Natural killer cell (primary cell): ENCODE results near the gene PKP4. TPM values are rescaled to one million over a fixed set of nuclear protein-coding genes. Genes with fewer than 3 reads are reported as not detected.

Source experiments
- ATAC-seq, 3 donors: fragments of 150-1000 bp in 2 of 3; fragments of 200-7000 bp in 1 of 3; cut with Tn5 transposase; 1 replicate in 1 of 3; 2 replicates in 2 of 3; pipeline ENCODE4 v1.10.0; 2021; ENCODE audit warnings: mild to moderate bottlenecking in 2 of 3, moderate library complexity in 2 of 3
- DNase-seq, 2 donors: peaks; one replicate each; pipeline versions ENCODE4 v3.0.0 to v3.0.0-alpha.2; 2013 to 2021; ENCODE audit warnings: mixed read lengths in 1 of 2
- H3K27ac ChIP-seq: one replicate; pipeline ENCODE4 v1.5.1; 2013; ENCODE audit warnings: mild to moderate bottlenecking, low read length
- H3K27me3 ChIP-seq: one replicate; pipeline ENCODE4 v1.6.1; 2013; ENCODE audit warnings: low read length; ENCODE audit not compliant: control insufficient read depth, insufficient read depth
- H3K36me3 ChIP-seq: one replicate; pipeline ENCODE4 v1.6.1; 2013; ENCODE audit warnings: low read length; ENCODE audit not compliant: control insufficient read depth, insufficient read depth
- H3K4me1 ChIP-seq: one replicate; pipeline ENCODE4 v1.6.1; 2013; ENCODE audit warnings: low read length; ENCODE audit not compliant: control insufficient read depth, insufficient read depth
- H3K4me3 ChIP-seq: one replicate; pipeline ENCODE4 v1.5.1; 2013; ENCODE audit warnings: low read length
- H3K9me3 ChIP-seq: one replicate; pipeline ENCODE4 v1.6.1; 2013; ENCODE audit warnings: low read length; ENCODE audit not compliant: control insufficient read depth, insufficient read depth
- H3K27ac Mint-ChIP-seq, 2 donors: one replicate each; pipeline ENCODE4 v1.8.0; 2022; ENCODE audit warnings: mild to moderate bottlenecking in 2 of 2, mixed read lengths in 2 of 2, moderate library complexity in 1 of 2
- H3K27me3 Mint-ChIP-seq, 2 donors: one replicate each; pipeline ENCODE4 v1.8.0; 2022; ENCODE audit warnings: low read depth in 2 of 2, mixed read lengths in 2 of 2
- H3K36me3 Mint-ChIP-seq: one replicate; pipeline ENCODE4 v1.8.0; 2022; ENCODE audit warnings: mixed read lengths
- H3K4me1 Mint-ChIP-seq, 2 donors: one replicate each; pipeline ENCODE4 v1.8.0; 2022; ENCODE audit warnings: mixed read lengths in 2 of 2
- H3K4me3 Mint-ChIP-seq: one replicate; pipeline ENCODE4 v1.8.0; 2022; ENCODE audit warnings: mild to moderate bottlenecking, moderate library complexity, mixed read lengths
- H3K9me3 Mint-ChIP-seq, 2 donors: one replicate each; pipeline ENCODE4 v1.8.0; 2022; ENCODE audit warnings: mixed read lengths in 2 of 2
- WGBS: methylation state at CpG from one replicate; pipeline ENCODE4 v1.1.7; 2013; ENCODE audit warnings: missing lambda C conversion rate; ENCODE audit not compliant: insufficient coverage; 5-methylcytosine and 5-hydroxymethylcytosine counted together
- intact Hi-C: fragments of 100-400 bp; cut with micrococcal nuclease; formaldehyde crosslinking; loops from one replicate; pipeline ENCODE4 v1.14.2; 2022
- total RNA-seq, 4 donors: library from RNA; stranded (reverse); fragments of 120-200 nt in 1 of 4; gene quantifications; one replicate each; pipeline versions ENCODE4 v1.2.3 to v1.2.4, GENCODE V29; 2013 to 2022
- TF ChIP-seq, protein P1 (sequence below): fragments of 200-600 bp; IDR thresholded peaks from one replicate; pipeline ENCODE4 v1.8.0; 2022; ENCODE audit warnings: antibody characterized with exemption

PKP4 gene
- total RNA-seq, 3 donors from 2014 or later (not counting 1 experiment from before 2014, with no cell fraction given), result 5.9 to 8.4 (median 7.2) TPM

- Mint-ChIP-seq H3K4me3 (no peak overlapping the region), H3K9me3 (no peaks in the 10 kb centered on the region), H3K36me3 (no peaks in the 10 kb centered on the region), H3K4me1 (peaks cover 0 to 7% of the 10 kb centered on the region in 2 donors), H3K27me3 (peaks cover 0 to 8% of the 10 kb centered on the region in 2 donors), H3K27ac (no peak overlapping the region)
- H3K4me1 ChIP-seq, result no peaks in the 10 kb centered on the region
- DNase-seq (no peak), ATAC-seq (no peak)
- no peaks in the 10 kb centered on the region for H3K9me3 ChIP-seq
- no peaks in the 10 kb centered on the region for H3K27me3 ChIP-seq
- H3K27ac ChIP-seq, result no peak overlapping the region
- WGBS, result 89% methylated on average over 12 of the region's 12 CpGs
- TF ChIP-seq, protein P1, sequence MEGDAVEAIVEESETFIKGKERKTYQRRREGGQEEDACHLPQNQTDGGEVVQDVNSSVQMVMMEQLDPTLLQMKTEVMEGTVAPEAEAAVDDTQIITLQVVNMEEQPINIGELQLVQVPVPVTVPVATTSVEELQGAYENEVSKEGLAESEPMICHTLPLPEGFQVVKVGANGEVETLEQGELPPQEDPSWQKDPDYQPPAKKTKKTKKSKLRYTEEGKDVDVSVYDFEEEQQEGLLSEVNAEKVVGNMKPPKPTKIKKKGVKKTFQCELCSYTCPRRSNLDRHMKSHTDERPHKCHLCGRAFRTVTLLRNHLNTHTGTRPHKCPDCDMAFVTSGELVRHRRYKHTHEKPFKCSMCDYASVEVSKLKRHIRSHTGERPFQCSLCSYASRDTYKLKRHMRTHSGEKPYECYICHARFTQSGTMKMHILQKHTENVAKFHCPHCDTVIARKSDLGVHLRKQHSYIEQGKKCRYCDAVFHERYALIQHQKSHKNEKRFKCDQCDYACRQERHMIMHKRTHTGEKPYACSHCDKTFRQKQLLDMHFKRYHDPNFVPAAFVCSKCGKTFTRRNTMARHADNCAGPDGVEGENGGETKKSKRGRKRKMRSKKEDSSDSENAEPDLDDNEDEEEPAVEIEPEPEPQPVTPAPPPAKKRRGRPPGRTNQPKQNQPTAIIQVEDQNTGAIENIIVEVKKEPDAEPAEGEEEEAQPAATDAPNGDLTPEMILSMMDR, result no peak
- H3K36me3 ChIP-seq, result no peaks in the 10 kb centered on the region
- intact Hi-C loops, result no loop called here
- no peak overlapping the region for H3K4me3 ChIP-seq
Observed at GRCh38 chr2:158723921-158724802, 267.4 kb downstream of the PKP4 start.

DNA sequence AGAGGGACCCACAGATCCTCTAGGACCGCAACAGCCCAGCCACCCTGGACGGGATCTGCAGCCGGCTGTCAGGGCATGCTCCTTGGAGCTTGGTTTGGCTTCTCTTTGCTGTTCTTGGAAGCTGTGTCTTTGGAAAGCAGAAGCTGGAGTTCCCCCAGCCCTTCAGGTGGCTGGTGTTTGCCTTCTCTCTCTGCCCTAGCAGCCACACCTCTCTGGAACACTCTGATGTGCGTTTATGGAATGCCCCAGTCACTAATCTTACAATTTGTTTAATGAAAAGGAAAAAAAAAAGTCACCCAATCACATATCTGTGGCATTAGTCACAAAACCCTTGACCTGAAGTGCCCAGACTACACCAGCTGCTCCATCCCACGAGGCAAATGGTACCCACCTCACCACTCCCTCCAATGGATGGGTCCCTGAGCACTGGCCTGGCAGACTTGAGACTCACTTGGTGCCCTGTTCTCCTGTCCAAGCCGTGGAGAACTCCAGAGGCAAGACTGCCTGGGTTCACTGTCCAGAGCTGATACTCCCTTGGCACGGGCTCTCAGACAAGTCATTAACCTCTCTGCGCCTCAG is 268.1 kb downstream of the PKP4 start:
- no peaks in the 10 kb centered on the region for H3K4me1 ChIP-seq
- no peak overlapping the region for H3K4me3 ChIP-seq
- Mint-ChIP-seq H3K36me3 (no peaks in the 10 kb centered on the region), H3K4me3 (no peak overlapping the region), H3K27ac (no peak overlapping the region), H3K9me3 (no peaks in the 10 kb centered on the region), H3K27me3 (peaks cover 0 to 8% of the 10 kb centered on the region in 2 donors), H3K4me1 (peaks cover 0 to 7% of the 10 kb centered on the region in 2 donors)
- ATAC-seq (no peak), DNase-seq (no peak)
- no peaks in the 10 kb centered on the region for H3K9me3 ChIP-seq
- TF ChIP-seq, protein P1, result no peak
- H3K27me3 ChIP-seq, result no peaks in the 10 kb centered on the region
- intact Hi-C loops, result no loop called here
- H3K36me3 ChIP-seq, result no peaks in the 10 kb centered on the region
- H3K27ac ChIP-seq, result no peak overlapping the region
- 76% methylated on average over 7 of the region's 8 CpGs for WGBS

DNA sequence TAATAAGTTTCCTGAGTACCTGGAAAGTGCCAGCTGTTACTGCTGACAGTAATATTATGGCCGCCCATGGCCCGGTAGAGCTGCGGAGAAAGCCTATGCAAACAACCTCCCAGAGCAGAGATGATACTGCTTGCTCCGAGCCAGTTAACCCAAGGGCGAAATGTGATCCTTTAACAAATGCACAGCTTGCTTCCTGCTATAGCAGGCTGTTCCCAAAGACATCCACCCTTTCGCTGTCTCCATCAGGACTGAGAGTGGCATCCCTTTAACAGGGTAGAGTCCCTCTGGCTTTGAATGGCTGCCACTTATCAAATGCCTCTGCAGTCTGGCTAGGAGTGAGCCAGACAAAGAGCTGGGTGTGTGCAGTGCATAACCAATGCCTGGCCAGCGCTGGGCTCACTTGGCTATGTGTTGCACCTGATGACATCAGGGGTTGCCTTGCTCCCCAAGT is 268.7 kb downstream of the PKP4 start:
- H3K36me3 ChIP-seq, result no peaks in the 10 kb centered on the region
- ATAC-seq, result no peak
- Mint-ChIP-seq H3K27me3 (peaks cover 0 to 7% of the 10 kb centered on the region in 2 donors), H3K36me3 (no peaks in the 10 kb centered on the region), H3K4me3 (no peak overlapping the region), H3K9me3 (no peaks in the 10 kb centered on the region), H3K4me1 (peaks cover 0 to 7% of the 10 kb centered on the region in 2 donors), H3K27ac (no peak overlapping the region)
- no peak overlapping the region for H3K27ac ChIP-seq
- no peaks in the 10 kb centered on the region for H3K9me3 ChIP-seq
- no peaks in the 10 kb centered on the region for H3K27me3 ChIP-seq
- no peak for DNase-seq
- no peak overlapping the region for H3K4me3 ChIP-seq
- 95% methylated on average over 7 of the region's 7 CpGs for WGBS
- TF ChIP-seq, protein P1, result no peak
- no peaks in the 10 kb centered on the region for H3K4me1 ChIP-seq
- intact Hi-C loops, result no loop called here
